HepG2 (cell line): ENCODE results near the gene WDR18. TPM values are rescaled to one million over a fixed set of nuclear protein-coding genes. Genes with fewer than 3 reads are reported as not detected.
A peak's percentile ranks its signal among the peaks of the same experiment; 100 is the strongest.

Experiments used
- CEBPB ChIP-seq: IDR thresholded peaks from 2 replicates; pipeline ENCODE4 v1.6.1; 2011; ENCODE audit warnings: low read depth, low read length, improper control_type of control experiment, borderline replicate concordance
- FOXA1 ChIP-seq, 2 experiments: fragments of 450-650 bp in 1 of 2; sonication (generic) in 1 of 2; formaldehyde crosslinking in 1 of 2; IDR thresholded peaks; 2 replicates each; pipeline versions ENCODE4 v1.4.0 to v1.6.1; 2016 to 2020; ENCODE audit warnings: missing genetic modification reagents in 1 of 2
- FOXC1 ChIP-seq: sonication (generic); formaldehyde crosslinking; IDR thresholded peaks from 2 replicates; pipeline ENCODE4 v1.8.0; 2022; ENCODE audit warnings: mild to moderate bottlenecking, missing genetic modification reagents, borderline replicate concordance
- FOXK1 ChIP-seq: sonication (generic); formaldehyde crosslinking; IDR thresholded peaks from 2 replicates; pipeline ENCODE4 v1.4.0; 2020; ENCODE audit warnings: low read depth, missing genetic modification reagents, borderline replicate concordance
- HNRNPLL ChIP-seq: fragments of 200-400 bp; formaldehyde crosslinking; IDR thresholded peaks from 2 replicates; pipeline ENCODE4 v1.6.1; 2017; ENCODE audit warnings: mild to moderate bottlenecking, low read depth, low read length; ENCODE audit not compliant: poor library complexity, severe bottlenecking
- KDM6A ChIP-seq: IDR thresholded peaks from 2 replicates; pipeline ENCODE4 v1.6.1; 2016; ENCODE audit warnings: low read depth
- MIER3 ChIP-seq: IDR thresholded peaks from 2 replicates; pipeline ENCODE4 v1.6.1; 2016; ENCODE audit warnings: missing compliant biosample characterization, borderline replicate concordance
- PCBP1 ChIP-seq: fragments of 200-400 bp; formaldehyde crosslinking; IDR thresholded peaks from 2 replicates; pipeline ENCODE4 v1.6.1; 2017; ENCODE audit warnings: mild to moderate bottlenecking, low read depth, low read length, borderline replicate concordance
- RARA ChIP-seq: IDR thresholded peaks from 2 replicates; pipeline ENCODE4 v1.6.1; 2016; ENCODE audit warnings: missing genetic modification reagents, missing compliant biosample characterization
- RBM39 ChIP-seq: fragments of 200-400 bp; formaldehyde crosslinking; IDR thresholded peaks from one replicate; pipeline ENCODE4 v1.6.1; 2018; ENCODE audit warnings: antibody characterized with exemption, mild to moderate bottlenecking, low read depth, low read length; ENCODE audit not compliant: poor library complexity, severe bottlenecking
- RXRB ChIP-seq: IDR thresholded peaks from 2 replicates; pipeline ENCODE4 v1.6.1; 2016; ENCODE audit warnings: borderline replicate concordance, missing genetic modification reagents, missing compliant biosample characterization
- SPEN ChIP-seq: sonication (generic); formaldehyde crosslinking; IDR thresholded peaks from 2 replicates; pipeline ENCODE4 v1.5.1; 2020; ENCODE audit warnings: low read depth, mild to moderate bottlenecking, missing genetic modification reagents
- ZFP36 ChIP-seq: fragments of 150-350 bp; IDR thresholded peaks from 2 replicates; pipeline ENCODE4 v1.6.1; 2018; ENCODE audit warnings: borderline replicate concordance, low read length, low read depth; ENCODE audit not compliant: partially characterized antibody
- ZNF160 ChIP-seq: sonication (generic); formaldehyde crosslinking; IDR thresholded peaks from 2 replicates; pipeline ENCODE4 v1.8.0; 2022; ENCODE audit warnings: mild to moderate bottlenecking, inconsistent platforms, missing genetic modification reagents
- polyA plus RNA-seq, 8 experiments: library from polyadenylated mRNA; depleted of rRNA in 3 of 8; stranded (reverse) in 7 of 8; unstranded in 1 of 8; fragments of >200 nt; fragmentation: Illumina TruSeq in 4 of 8; extraction: Trizol in 4 of 8; gene quantifications; 2 replicates each; pipeline versions ENCODE4 v1.2.1 to v1.2.3, GENCODE V29; 2011 to 2016; ENCODE audit warnings: low read depth in 4 of 8, missing spikeins in 1 of 8, mixed read lengths in 1 of 8; ENCODE audit not compliant: insufficient read depth in 1 of 8
- total RNA-seq, 5 experiments: library from RNA; depleted of rRNA; stranded (reverse); fragments of >200 nt; fragmentation: Illumina TruSeq; extraction: Trizol; gene quantifications; 2 replicates each; pipeline ENCODE4 v1.2.3, GENCODE V29; 2016; ENCODE audit warnings: low read depth in 1 of 5
- TF ChIP-seq, protein P1 (sequence below): IDR thresholded peaks from 2 replicates; pipeline ENCODE4 v1.6.1; 2016; ENCODE audit warnings: low read depth, control low read depth
- TF ChIP-seq, protein P2 (sequence below): sonication (generic); formaldehyde crosslinking; IDR thresholded peaks from 2 replicates; pipeline ENCODE4 v1.5.0; 2020; ENCODE audit warnings: mild to moderate bottlenecking, missing genetic modification reagents
- TF ChIP-seq, protein P3 (sequence below): sonication (generic); formaldehyde crosslinking; IDR thresholded peaks from 2 replicates; pipeline ENCODE4 v1.5.0; 2020; ENCODE audit warnings: mild to moderate bottlenecking, missing genetic modification reagents, borderline replicate concordance
- TF ChIP-seq, protein P4 (sequence below): sonication (generic); formaldehyde crosslinking; IDR thresholded peaks from 2 replicates; pipeline ENCODE4 v1.4.0; 2020; ENCODE audit warnings: mild to moderate bottlenecking, missing genetic modification reagents
- TF ChIP-seq, protein P5 (sequence below): sonication (generic); formaldehyde crosslinking; IDR thresholded peaks from 2 replicates; pipeline ENCODE4 v1.5.0; 2020; ENCODE audit warnings: missing genetic modification reagents

Gene WDR18
- total and polyA plus RNA-seq, 2 of the 13 experiments (the other 11 are each of a cell fraction or from before 2014, with no cell fraction given), result 36.4 to 47.6 TPM

DNA sequence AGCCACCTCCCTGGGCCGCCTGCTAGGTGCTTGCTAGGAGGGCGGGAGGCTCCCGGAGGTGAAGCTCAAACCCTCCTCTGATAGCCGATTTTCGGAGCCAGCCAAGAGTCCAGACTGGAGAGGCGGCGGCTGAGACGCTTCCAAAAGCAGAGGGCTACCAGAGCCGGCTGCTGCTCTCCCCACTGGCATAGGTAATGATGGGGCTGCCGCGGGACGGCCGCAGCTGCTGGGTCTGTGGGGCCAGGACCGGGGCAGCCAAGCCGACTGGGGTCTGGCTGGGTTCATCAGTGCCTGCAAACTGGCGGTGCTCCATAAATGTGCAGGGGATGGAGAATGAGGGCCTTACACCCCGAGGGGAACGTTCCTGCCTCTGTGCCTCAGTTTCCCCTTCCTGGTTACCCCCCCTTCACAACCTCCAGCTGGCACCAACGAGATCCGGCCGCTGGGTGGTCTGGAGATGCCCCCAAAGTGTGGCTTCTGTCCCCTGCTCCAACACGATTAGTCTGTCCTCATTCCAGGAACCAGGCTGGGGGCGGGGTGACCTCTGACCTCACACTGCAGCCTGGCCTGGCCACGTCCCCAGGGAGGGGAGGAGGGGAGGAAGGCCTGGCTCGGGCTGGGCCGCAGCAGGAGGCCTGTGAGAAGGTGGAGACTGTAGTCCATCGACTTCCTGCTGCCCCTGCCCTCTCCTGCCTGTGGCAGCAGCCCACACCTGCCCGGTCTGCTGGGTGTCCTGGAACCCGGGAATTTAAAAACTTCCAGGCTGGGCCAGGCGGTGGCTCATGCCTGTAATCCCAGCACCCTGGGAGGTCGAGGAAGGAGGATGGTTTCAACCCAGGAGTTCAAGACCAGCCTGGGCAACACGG is 3.8 kb upstream of the WDR18 start (continued):
- TF ChIP-seq, protein P1, sequence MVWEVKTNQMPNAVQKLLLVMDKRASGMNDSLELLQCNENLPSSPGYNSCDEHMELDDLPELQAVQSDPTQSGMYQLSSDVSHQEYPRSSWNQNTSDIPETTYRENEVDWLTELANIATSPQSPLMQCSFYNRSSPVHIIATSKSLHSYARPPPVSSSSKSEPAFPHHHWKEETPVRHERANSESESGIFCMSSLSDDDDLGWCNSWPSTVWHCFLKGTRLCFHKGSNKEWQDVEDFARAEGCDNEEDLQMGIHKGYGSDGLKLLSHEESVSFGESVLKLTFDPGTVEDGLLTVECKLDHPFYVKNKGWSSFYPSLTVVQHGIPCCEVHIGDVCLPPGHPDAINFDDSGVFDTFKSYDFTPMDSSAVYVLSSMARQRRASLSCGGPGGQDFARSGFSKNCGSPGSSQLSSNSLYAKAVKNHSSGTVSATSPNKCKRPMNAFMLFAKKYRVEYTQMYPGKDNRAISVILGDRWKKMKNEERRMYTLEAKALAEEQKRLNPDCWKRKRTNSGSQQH (CRISPR knock-in tag), result peak; percentile 67; the same call in 1 of the 2 replicates
- peak; percentile 83 for TF ChIP-seq KDM6A (CRISPR knock-in tag)
- TF ChIP-seq, protein P2, sequence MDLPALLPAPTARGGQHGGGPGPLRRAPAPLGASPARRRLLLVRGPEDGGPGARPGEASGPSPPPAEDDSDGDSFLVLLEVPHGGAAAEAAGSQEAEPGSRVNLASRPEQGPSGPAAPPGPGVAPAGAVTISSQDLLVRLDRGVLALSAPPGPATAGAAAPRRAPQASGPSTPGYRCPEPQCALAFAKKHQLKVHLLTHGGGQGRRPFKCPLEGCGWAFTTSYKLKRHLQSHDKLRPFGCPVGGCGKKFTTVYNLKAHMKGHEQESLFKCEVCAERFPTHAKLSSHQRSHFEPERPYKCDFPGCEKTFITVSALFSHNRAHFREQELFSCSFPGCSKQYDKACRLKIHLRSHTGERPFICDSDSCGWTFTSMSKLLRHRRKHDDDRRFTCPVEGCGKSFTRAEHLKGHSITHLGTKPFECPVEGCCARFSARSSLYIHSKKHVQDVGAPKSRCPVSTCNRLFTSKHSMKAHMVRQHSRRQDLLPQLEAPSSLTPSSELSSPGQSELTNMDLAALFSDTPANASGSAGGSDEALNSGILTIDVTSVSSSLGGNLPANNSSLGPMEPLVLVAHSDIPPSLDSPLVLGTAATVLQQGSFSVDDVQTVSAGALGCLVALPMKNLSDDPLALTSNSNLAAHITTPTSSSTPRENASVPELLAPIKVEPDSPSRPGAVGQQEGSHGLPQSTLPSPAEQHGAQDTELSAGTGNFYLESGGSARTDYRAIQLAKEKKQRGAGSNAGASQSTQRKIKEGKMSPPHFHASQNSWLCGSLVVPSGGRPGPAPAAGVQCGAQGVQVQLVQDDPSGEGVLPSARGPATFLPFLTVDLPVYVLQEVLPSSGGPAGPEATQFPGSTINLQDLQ (CRISPR knock-in tag), result peak; percentile 63; the same call in 1 of the 2 replicates
- TF ChIP-seq, protein P3, sequence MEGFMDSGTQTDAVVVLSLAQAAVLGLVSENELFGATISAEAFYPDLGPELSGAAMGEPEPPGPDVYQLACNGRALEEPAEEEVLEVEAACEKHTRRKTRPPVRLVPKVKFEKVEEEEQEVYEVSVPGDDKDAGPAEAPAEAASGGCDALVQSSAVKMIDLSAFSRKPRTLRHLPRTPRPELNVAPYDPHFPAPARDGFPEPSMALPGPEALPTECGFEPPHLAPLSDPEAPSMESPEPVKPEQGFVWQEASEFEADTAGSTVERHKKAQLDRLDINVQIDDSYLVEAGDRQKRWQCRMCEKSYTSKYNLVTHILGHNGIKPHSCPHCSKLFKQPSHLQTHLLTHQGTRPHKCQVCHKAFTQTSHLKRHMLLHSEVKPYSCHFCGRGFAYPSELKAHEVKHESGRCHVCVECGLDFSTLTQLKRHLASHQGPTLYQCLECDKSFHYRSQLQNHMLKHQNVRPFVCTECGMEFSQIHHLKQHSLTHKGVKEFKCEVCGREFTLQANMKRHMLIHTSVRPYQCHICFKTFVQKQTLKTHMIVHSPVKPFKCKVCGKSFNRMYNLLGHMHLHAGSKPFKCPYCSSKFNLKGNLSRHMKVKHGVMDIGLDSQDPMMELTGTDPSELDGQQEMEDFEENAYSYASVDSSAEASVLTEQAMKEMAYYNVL (CRISPR knock-in tag), result peak; percentile 53; the same call in 1 of the 2 replicates
- TF ChIP-seq, protein P4, sequence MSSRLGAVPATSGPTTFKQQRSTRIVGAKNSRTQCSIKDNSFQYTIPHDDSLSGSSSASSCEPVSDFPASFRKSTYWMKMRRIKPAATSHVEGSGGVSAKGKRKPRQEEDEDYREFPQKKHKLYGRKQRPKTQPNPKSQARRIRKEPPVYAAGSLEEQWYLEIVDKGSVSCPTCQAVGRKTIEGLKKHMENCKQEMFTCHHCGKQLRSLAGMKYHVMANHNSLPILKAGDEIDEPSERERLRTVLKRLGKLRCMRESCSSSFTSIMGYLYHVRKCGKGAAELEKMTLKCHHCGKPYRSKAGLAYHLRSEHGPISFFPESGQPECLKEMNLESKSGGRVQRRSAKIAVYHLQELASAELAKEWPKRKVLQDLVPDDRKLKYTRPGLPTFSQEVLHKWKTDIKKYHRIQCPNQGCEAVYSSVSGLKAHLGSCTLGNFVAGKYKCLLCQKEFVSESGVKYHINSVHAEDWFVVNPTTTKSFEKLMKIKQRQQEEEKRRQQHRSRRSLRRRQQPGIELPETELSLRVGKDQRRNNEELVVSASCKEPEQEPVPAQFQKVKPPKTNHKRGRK (CRISPR knock-in tag), result no peak
- TF ChIP-seq MIER3 (CRISPR knock-in tag), result peak; percentile 84; the same call in 1 of the 2 replicates
- peak; percentile 95 for TF ChIP-seq SPEN (CRISPR knock-in tag)
- TF ChIP-seq RXRB (CRISPR knock-in tag), result peak; percentile 89
- TF ChIP-seq FOXK1 (CRISPR knock-in tag), result peak; percentile 36; the same call in 1 of the 2 replicates
- peak; percentile 81 for TF ChIP-seq FOXC1
- TF ChIP-seq RARA, result peak; percentile 89
- TF ChIP-seq HNRNPLL, result peak; percentile 31
- TF ChIP-seq, protein P5, sequence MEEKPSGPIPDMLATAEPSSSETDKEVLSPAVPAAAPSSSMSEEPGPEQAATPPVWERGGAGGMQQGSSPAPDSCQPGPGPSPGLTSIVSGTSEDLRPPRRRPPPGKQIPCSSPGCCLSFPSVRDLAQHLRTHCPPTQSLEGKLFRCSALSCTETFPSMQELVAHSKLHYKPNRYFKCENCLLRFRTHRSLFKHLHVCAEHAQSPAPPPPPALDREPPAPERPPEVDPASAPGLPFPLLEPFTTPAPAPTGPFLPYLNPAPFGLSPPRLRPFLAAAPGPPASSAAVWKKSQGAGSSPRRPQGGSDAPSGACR (CRISPR knock-in tag), result 0 out of 2 replicates have a peak, but pooled peaks have one; percentile 52
- TF ChIP-seq ZFP36, result no peak
- TF ChIP-seq RBM39, result no peak
- no peak for TF ChIP-seq FOXA1 (IDR thresholded peaks at IDR 0.05)
- peak; percentile 26; the same call in 1 of the 2 replicates for TF ChIP-seq FOXA1 (CRISPR knock-in tag; IDR thresholded peaks at IDR 0.05)
- no peak for TF ChIP-seq CEBPB
- peak; percentile 86 for TF ChIP-seq PCBP1
- TF ChIP-seq ZNF160 (CRISPR knock-in tag), result peak; percentile 60; the same call in 1 of the 2 replicates
